Daoy (cell line): ENCODE measurements around the gene SH2D3C. TPM values are rescaled to one million over a fixed set of nuclear protein-coding genes. Genes with fewer than 3 reads are reported as not detected.

ENCODE experiments used
- DNase-seq: peaks from one replicate; pipeline ENCODE4 v3.0.0-alpha.2; 2015; ENCODE audit warnings: low read depth
- total RNA-seq: library from RNA; depleted of rRNA; stranded (reverse); fragments of >200 nt; shearing (Covaris generic); gene quantifications from 2 replicates; pipeline ENCODE4 v1.2.3, GENCODE V29; 2014

SH2D3C gene
- total RNA-seq, 1 experiment from 2014 or later, result not detected

DNA sequence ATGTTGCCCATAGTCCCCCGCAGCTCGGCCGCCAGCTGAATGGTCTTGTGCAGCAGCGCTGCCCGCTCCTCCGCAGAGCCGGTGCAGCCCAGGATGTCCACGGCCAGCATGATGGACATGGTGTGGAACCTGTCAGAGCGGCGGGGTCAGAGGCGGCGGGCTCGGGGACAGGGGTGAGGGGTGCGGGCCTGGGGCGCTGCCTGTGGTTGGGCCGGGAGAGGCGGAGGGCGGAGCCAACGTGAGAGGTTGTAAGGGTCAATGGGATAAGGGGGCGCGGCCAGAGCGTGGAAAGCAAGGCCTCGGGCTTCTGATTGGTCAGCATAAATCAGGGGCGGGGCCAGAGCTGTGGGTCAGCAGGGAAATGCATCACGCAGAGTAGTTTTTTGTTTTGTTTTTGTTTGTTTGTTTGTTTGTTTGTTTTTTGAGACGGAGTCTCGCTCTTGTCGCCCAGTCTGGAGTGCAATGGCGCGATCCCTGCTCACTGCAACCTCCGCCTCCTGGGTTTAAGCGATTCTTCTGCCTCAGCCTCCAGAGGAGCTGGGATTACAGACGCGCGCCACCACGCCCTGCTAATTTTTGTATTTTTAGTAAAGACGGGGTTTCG is 36.5 kb downstream of the SH2D3C start:
- DNase-seq, result peak; percentile 76

DNA sequence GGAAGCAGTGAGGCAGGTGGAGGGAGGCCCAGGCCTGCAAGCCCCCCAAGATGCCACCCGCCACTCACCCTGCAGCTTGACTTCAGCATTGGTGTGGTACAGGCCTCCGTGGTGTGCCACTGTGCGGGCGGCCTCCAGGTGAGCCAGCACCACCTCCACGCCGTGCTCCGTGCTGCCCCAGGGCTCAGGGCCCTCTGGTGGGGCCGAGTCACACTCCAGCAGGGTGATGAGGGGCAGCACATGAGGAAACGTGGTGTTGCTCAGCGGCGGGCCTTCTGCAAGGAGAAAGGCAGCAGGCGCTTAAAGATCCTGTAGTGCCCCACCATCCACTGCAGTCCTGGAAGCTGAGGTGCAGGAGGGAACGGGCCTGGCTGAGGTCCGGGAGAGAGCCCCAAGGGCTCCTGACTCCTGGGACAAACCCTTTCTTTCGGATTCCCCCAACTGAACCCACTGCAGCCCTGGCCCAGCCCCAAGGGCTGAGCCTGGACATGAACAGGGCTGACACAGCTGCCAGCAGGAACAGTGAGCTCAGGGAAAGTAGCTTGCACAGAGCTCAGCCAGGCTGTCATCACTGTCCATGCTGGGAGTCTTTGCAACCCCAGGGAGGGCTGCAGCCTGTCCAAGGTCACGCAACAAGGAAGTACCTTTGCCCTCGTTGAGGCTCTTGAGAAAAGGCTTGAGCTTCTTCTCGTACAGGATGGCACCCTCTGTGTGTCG is 38.7 kb downstream of the SH2D3C start:
- no peak for DNase-seq

DNA sequence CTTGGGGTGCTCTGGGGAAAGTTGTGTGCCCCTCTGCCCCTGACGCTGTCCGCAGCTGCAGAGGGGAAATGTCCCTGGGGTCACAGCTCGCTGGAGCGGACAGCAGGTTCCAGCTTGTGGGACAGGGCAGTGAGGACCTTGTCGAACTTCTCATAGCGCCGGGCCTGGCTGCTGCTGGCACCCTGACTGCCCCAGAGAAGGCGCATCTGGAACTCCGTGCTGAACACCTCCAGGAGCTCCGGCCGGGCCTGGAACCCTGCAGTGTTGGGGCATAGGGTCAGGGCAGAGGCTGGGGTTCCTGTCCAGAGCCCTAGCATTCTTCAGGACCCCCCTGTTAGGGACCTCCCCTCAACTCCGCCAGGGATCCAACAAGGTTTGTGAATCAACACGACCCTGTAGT is 39.8 kb downstream of the SH2D3C start:
- no peak for DNase-seq

DNA sequence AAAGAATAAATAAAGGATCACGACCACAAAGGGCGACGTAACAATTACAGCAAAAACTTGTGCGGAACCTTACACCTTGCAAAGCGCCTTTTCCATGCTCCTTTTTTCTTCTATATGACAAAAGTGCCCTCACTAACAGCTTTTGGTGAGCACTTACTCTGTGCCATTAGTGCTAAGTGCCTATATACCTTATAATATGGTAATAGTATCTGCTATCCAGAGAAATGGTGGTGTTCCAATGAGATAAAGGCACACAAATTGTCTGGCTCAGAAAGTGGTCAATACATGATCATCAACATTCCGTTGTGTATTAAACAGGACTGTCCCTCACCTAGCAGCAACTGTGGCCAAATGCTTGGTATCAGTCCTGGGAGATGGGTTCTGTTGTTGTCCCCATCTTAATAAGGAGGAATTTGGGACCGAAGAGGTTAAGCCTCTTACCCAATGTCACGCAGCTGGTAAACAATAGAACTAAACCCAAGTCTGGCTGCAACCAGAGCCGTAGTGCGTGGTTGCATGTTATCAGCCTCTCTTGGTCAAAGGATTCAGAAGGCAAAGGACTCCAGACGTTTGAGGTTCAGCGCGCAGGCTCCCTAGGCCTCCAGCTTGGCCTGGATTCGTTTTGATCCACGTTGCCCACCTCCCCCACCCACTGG is 42.8 kb downstream of the SH2D3C start:
- DNase-seq, result no peak

DNA sequence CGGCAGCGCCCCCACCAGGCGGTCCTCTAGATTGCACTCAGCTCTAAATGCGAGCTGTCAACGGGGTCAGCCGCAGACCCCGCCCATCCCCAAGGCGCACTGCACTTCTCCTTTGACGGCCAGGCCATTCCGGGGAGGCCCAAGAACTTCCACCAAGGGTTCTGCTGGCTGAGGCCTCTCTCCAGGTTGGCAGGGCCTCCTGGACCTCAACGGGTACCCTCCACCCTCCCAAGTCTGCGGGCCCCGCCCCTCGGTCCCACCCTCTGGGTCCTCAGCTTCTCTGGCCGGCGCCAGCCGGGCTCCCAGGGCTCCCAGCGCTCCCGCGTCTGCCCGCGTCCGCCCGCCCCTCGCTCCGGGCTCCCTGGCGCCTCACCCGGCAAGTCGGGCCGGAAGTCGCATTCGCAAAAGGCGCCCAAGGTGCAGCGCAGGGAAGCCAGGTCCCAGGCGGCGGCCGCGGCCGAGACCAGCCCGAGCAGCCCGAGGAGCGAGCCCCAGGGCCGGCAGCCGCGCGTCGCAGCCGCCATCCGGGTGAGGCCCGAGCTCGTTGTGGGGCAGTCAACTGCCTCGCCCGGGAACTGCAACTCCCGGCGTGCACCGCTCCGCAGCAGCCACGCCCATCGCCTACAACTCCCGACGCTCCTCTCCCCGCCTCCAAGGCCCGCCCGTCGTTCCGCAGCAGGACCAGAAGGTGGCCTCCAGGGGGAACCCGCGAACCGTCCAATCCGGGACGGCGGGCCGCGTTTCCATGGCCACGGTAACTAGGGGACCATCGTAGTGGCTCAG is 43.5 kb downstream of the SH2D3C start, which contains the start of gene TOR2A:
TOR2A (minus strand) TSS at position 548 of the 783 bp plus-strand sequence; CDS start at position 524, 24 bp downstream.
- DNase-seq, result peak; percentile 100

DNA sequence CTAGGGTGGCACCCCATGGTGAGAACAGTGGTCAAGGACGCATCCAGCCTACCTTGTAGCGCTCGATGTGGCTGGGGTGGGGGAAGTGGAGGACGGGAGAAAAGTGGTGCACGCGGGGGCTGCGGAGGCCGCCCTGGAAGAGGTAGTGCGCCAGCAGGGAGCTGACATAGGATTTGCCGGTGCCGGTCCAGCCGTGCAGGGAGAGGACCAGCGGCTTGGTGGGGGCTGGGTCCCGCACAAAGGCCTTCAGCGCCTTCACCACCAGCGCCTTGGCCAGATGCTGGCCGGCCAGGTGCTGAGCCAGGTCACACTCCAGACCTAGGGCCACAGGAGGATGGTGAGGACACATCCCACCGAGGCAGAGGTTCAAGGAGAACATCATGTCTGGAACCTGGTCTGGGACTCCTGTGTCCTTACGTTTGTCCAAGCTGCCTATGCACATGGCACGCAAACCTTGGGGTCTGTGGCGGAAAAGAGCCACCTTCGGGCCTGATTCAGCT is 44.2 kb downstream of the SH2D3C start:
- no peak for DNase-seq

DNA sequence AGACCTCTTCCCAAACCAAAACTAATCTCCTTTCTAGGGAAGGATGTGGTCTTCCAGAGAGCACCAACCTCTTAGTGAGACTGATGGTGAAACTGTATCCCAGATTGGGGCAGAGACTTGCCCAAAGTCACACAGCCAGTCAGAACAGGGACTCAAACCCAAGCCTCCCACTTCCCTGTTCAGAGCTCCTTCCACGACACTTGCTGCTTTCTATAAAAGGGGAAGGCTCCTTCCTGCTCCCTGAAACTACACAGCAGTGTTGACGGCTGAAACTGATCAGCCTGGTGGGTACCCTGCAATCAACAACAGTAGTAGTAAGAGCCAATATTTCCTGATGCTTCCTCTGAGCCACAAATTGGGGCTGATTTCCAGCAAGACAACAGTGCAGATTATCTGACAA is 44.9 kb downstream of the SH2D3C start:
- no peak for DNase-seq

DNA sequence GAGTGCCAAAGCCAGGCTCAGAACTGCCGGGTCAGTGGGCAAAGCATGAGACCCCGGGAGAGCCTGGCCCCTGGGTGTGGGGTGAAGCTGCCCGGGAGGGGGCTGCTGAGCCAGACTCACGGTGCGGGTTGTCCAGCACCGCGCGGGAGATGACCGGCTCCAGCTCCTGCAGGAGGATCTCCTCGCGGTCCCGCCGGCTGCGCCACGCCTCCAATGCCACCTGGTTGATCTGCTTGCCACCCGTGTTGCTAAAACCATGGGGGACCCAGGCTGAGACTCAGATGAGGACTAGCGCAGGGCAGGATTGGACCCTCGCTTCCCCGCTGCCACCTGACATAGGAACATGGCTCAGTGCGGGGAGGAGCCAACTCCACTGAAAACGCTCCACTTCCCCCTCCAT is 46.0 kb downstream of the SH2D3C start:
- DNase-seq, result no peak

DNA sequence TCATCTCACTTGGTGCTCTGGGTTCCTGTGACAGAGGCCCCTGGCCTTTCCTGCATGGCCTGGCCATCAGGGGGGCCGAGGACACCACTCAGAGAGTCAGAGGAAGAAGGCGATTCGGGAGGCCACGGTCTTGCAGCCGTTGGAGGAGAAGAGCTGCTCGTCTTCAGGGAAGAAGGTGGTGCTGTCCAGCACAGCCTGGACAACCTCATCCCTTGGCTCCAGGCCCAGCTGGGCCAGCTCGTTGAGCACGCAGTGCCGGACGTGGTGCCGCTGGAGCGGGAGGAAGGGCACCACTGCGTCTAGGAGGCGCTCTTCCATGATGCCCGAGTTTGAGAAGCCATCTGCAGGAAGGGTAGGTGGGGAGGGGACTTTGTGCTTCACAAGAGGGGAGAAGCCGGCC is 46.5 kb downstream of the SH2D3C start:
- no peak for DNase-seq

DNA sequence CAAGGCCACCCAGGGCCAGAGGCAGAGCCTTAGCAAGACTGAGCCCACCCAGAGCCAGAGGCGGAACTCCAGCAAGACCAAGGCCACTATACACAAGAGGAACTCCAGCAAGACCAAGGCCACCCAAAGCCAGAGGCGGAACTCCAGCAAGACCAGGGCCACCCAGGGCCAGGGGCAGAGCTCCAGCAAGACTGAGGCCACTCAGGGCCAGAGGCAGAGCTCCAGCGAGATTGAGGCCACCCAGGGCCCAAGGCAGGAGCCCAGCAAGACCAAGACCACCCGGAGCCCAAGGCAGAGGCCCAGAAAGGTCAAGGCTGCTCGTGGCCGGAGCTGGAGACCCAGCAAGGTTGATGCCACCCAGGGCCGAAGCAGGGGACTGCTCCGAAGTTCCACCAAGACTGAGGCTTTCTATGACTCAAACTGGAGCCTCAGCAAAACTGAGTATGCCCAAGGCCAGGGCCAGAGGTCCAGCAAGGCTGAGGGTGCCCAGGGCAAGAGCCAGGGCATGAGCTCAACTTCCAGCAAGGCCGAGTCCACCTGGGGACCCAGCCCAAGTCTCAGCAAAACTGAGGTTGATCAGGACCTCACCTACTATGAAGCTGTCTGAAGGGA is 47.6 kb downstream of the SH2D3C start:
- DNase-seq, result no peak

DNA sequence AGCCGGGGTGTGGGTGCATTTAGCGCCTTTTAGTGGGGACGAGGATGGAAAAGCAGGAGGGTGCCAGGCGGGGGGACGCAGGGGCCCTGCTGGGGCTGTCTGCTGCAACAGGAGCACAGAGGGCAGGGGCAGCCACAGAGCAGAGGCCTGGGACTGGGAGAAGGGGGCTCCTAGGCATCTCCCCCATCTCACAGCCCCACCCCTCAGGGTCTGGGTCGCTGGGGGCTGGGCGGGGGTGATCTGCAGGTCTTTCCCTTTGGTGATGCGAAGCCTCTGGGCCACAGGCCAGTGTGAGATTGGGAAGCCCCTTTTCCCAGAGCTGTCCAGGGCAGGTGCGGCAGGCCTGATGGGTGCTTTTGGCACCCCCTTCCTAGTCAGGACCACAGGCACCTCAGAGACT is 48.2 kb downstream of the SH2D3C start:
- DNase-seq, result no peak

DNA sequence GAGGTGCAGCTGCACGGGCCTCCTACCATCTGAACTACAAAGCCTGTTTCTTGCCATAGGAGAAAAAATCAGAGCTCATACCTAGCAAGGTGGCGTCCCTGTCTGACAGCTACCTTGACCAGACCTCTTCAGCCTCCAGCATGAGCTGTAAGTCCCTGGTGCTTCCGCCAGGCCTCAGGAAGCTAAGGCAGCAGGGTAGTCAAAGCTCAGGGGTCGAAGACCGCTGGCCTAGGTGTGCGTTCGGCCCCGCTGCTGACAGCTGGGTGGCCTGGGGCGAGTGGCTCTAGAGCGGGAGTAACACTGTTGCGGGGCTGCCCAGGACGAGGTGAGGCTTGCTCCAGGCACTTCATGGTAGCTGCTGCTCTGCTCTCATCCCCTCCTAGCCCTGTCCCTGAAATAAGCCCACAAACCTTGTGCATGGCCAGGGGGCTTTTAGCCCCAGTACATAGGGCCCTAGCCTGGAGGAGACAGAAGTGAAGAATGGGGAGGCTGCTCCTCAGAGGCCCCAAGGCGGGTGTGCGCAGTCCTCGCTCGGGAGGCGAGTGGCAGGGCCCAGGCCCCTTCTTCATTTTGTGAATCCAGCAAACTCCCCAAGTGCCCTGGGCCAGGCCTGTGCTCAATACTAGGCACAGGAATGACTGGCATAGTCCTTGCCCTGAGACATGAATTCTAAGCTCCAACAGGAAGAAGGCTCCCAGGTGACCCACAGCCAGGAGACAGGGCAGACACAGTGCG is 48.8 kb downstream of the SH2D3C start:
- DNase-seq, result no peak

DNA sequence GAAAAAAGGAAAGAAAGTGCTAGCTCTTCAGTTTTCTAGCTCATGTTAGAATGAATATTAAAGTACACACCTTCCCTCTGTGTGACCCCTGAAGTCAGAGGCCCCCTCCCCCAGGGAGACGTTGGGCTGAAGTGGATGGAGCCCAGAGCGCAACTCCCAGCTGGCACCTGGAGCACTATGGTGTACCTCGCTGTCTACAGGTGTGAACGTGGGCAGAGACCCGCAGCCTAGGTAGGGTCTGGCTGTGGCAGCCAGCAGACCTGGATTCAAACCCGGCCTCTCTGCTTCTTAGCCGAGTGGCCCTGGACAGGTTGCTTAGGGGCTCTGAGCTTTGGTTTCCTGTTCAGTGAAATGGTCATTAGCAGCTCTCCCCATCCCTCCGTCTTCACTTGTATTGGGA is 49.7 kb downstream of the SH2D3C start:
- no peak for DNase-seq

DNA sequence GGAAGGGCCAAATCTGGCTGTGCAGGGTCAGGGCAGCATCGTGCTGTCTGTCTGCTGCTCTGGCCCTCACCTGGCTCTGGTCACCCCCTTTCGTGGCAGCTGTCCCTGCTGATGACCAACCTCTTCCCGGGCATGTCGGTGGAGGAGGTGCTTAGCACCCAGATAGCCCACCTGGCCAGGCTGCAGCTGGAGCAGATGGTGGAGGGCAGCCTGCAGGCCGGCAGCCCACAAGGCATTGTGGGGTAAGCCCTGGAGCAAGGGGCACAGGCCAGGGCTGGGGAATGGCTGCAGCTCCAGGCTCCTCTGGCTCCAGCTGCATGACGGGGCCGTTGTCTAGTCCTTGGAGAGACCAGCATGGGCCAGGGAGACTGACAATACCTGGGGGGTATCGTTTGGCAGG is 51.6 kb downstream of the SH2D3C start:
- no peak for DNase-seq

DNA sequence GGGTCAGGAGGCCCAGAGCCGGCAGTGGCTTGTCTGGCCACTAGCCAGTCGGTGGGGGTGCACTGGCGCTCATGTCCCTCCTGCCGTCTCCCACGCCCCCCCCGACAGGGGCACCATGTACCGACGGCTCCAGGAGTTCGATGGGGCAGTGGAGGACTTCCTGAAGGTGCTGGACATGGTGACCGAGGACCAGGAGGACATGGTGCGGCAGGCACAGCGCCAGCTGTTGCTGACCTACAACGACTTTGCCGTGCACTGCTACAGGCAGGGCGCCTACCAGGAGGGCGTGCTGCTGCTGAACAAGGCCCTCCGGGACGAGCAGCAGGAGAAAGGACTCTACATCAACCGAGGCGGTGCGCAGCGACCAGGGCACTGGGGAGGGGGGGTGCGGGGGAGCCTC is 54.5 kb downstream of the SH2D3C start:
- no peak for DNase-seq

DNA sequence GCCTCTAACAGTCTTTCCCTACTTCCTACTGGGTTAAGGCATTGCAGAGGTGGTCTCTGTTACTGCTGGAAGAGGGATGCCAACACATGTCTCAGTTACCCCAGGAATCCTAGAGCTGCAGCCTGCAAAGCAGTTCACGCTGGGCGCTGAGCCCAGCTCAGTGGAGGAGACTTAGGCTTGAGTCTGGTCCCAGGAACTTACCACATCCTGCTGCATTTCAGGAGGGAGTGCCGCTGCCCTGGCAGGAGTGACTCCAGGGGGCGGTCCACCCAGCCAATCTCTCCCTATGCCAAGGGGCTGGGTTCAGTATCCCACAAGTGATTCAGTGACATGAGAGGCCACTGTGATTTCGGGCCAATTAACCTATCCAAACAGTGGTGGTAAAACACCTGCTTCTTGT is 55.0 kb downstream of the SH2D3C start:
- peak; percentile 86 for DNase-seq

DNA sequence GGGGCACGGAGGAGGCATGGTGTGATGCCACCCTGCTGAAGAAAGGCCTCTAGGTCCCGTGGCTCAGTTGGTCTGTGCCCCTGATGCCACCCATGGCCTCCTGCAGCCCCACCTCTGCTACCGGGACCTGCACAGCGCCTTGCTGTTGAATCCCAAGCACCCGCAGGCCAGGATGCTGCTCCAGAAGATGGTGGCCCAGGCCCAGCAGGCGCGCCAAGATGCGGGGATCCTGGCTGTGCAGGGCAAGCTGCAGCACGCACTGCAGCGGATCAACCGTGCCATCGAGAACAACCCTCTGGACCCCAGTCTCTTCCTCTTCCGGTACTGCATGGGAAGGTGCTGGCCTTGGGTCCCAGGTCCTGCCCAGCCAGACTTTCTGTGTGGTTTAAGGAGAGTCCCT is 55.5 kb downstream of the SH2D3C start:
- DNase-seq, result no peak

DNA sequence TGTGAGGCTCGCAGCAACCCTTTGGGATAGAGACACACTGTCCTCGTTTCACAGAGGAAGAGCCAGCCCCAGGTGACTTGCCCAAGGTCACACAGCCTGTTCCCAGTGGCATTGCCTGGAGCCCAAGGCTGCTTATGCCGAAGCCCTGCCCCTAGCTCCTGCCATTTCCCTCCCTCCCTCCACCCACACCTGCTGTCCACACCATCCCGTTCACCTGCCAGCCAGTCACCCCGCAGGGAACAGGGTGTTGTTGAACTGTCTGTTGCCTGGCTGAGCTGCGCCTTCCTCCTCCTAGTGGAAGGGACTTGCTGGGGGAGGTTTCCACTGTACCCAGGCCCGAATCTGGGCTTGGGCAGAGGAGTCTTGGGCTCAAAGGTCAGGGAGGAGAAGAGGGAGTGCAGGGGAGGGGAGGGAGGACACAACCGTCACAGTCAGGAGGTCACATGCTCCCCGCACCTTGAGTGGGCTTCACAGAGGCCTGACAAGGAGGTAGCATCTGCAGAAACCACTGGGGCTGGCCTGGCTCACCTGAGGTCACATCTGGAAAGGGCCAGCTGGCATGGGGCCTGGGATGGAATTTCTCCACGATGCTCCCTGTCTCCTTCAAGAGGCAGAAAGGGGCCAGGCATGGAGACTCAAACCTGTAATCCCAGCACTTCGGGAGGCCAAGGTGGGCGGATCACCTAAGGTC is 56.3 kb downstream of the SH2D3C start:
- DNase-seq, result no peak

DNA sequence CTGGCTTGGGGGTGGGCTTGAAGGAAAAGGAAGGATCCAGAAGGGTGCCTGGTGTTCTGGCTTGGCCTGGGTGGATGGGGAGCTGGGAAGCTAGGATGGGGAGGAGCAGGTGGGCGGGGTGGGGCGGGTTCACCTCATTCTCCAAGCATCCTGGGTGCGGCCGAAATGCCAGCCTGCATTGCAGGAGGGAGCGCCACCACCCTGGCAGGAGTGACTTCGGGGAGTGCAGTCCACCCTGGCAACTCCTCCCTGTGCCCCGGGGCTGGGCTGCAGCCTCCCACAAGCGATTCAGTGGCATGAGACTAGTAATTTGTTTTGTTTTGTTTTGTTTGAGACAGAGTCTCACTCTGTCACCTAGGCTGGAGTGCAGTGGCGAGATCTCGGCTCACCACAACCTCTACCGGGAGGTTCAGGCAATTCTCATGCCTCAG is 57.1 kb downstream of the SH2D3C start:
- peak; percentile 57 for DNase-seq

DNA sequence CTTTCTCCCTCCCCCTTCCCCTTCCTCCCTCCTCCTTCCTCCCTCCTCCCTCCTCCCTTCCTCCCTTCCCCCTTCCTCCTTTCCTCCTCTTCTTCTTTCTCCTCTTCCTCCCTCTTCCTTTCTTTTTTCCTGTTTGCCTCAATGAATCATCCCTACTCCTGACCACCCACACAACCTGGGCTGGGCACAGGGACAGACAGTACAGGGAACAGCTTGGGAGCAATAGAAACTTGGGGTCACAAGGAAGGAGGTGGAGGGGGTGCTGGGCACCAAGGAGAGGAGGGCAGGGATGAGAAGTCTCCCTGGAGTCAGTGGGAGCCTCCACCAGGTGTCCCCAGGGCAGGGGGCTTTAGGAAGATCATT is 57.6 kb downstream of the SH2D3C start:
- DNase-seq, result no peak
